Measurements from ENCODE around the gene POLR1A.

- no peak for TF ChIP-seq CTCF (IDR thresholded peaks at IDR 0.05 in 4 of 5, conservative IDR thresholded peaks at IDR 0.05 in 1 of 5)
- TF ChIP-seq POLR2A (IDR thresholded peaks at IDR 0.05) = no peak
These were observed 93.5 kb downstream of the POLR1A start for GRCh38 chr2:86012007-86012712.

All from gastrocnemius medialis (tissue), 4 donors.